Uterus (tissue), 4 donors: ENCODE results near the gene MAGOH. TPM values are rescaled to one million over a fixed set of nuclear protein-coding genes. Genes with fewer than 3 reads are reported as not detected.

Experiments
- DNase-seq, 2 donors: peaks; one replicate each; pipeline ENCODE4 v3.0.0-alpha.2; 2019 to 2020
- H3K27ac ChIP-seq, 2 donors: fragments of 200-600 bp; sonication (generic); 1 replicate in 1 of 2; 2 replicates in 1 of 2; pipeline ENCODE4 v1.5.1; 2016 to 2018
- H3K27me3 ChIP-seq, 2 donors: fragments of 200-600 bp; sonication (generic); one replicate each; pipeline ENCODE4 v1.5.1; 2018 to 2019; ENCODE audit warnings: control low read depth in 1 of 2
- H3K36me3 ChIP-seq, 2 donors: fragments of 200-600 bp; sonication (generic); one replicate each; pipeline ENCODE4 v1.5.1; 2019; ENCODE audit warnings: control low read depth in 1 of 2
- H3K4me1 ChIP-seq, 2 donors: fragments of 200-600 bp; sonication (generic); one replicate each; pipeline ENCODE4 v1.5.1; 2018 to 2019; ENCODE audit warnings: control low read depth in 1 of 2
- H3K4me3 ChIP-seq, 2 donors: fragments of 200-600 bp; sonication (generic); 1 replicate in 1 of 2; 2 replicates in 1 of 2; pipeline ENCODE4 v1.5.1; 2018 to 2019; ENCODE audit warnings: mild to moderate bottlenecking in 1 of 2
- H3K9me3 ChIP-seq, 2 donors: fragments of 200-600 bp; sonication (generic); one replicate each; pipeline ENCODE4 v1.5.1; 2019; ENCODE audit warnings: control low read depth in 1 of 2
- POLR2A ChIP-seq, 2 donors: fragments of 450-650 bp; IDR thresholded peaks; one replicate each; pipeline ENCODE4 v1.6.1; 2016; ENCODE audit warnings: antibody characterized with exemption in 2 of 2, mild to moderate bottlenecking in 1 of 2, moderate library complexity in 1 of 2
- intact Hi-C: fragments of 100-400 bp; cut with DNase I; formaldehyde crosslinking; loops from one replicate; pipeline ENCODE4 v1.15.1; 2023; ENCODE audit warnings: low total_unique reads
- total RNA-seq, 4 donors: library from RNA; depleted of rRNA in 3 of 4; stranded (reverse); fragments of >200 nt in 3 of 4; gene quantifications; one replicate each; pipeline versions ENCODE4 v1.1.0 to v1.2.4, GENCODE V29; 2014 to 2023
- TF ChIP-seq, protein P1 (sequence below), 4 experiments: fragments of 200-600 bp in 2 of 4; fragments of 450-650 bp in 2 of 4; sonication (generic) in 2 of 4; IDR thresholded peaks; one replicate each; pipeline ENCODE4 v1.5.1; 2016 to 2019; ENCODE audit warnings: antibody characterized with exemption in 4 of 4, mild to moderate bottlenecking in 2 of 4, moderate library complexity in 1 of 4
- donor health status: DM: yes; HTN: yes; CAD: no.

The MAGOH gene
- total RNA-seq, 4 donors from 2014 or later = 31.6 to 60.9 (median 45.2) TPM

- H3K27ac ChIP-seq = no peak overlapping the region
- H3K4me3 ChIP-seq = no peak overlapping the region
- H3K27me3 ChIP-seq = no peaks in the 10 kb centered on the region
- TF ChIP-seq, protein P1, sequence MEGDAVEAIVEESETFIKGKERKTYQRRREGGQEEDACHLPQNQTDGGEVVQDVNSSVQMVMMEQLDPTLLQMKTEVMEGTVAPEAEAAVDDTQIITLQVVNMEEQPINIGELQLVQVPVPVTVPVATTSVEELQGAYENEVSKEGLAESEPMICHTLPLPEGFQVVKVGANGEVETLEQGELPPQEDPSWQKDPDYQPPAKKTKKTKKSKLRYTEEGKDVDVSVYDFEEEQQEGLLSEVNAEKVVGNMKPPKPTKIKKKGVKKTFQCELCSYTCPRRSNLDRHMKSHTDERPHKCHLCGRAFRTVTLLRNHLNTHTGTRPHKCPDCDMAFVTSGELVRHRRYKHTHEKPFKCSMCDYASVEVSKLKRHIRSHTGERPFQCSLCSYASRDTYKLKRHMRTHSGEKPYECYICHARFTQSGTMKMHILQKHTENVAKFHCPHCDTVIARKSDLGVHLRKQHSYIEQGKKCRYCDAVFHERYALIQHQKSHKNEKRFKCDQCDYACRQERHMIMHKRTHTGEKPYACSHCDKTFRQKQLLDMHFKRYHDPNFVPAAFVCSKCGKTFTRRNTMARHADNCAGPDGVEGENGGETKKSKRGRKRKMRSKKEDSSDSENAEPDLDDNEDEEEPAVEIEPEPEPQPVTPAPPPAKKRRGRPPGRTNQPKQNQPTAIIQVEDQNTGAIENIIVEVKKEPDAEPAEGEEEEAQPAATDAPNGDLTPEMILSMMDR (IDR thresholded peaks at IDR 0.05) = no peak
- TF ChIP-seq POLR2A (IDR thresholded peaks at IDR 0.05) = no peak
- DNase-seq = no peak
- H3K36me3 ChIP-seq = no peaks in the 10 kb centered on the region
- intact Hi-C loops = no loop called here
- H3K4me1 ChIP-seq = peaks cover 0 to under 1% of the 10 kb centered on the region in 2 donors
- no peaks in the 10 kb centered on the region for H3K9me3 ChIP-seq
Observed at GRCh38 chr1:53203466-53203865, 34.9 kb downstream of the MAGOH start.

DNA sequence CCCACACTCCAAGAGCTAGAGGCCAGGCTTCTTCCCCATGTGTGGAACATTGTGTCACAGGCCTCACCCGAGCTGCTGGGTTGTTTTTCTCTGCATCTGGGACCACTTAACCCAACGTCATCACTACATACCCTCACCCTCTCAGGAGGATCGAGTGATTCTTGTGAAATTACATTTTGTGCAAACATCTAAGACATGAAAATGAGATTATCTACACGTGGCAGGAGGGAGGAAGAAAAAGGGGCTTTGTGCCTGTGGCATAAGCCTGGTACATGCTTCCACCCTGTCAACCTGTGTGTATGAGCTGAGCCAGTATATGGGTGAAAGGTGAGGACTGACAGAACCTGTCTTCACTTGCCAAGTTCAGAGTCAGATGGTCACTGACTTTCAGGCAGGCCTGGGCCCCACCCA is 40.1 kb downstream of the MAGOH start:
- TF ChIP-seq, protein P1 (IDR thresholded peaks at IDR 0.05) = no peak
- no peaks in the 10 kb centered on the region for H3K36me3 ChIP-seq
- H3K27me3 ChIP-seq = no peaks in the 10 kb centered on the region
- H3K4me3 ChIP-seq = no peak overlapping the region
- peak overlapping the region; percentile 97 for H3K27ac ChIP-seq
- DNase-seq = no peak
- H3K4me1 ChIP-seq = peaks cover 0 to 18% of the 10 kb centered on the region in 2 donors
- no peaks in the 10 kb centered on the region for H3K9me3 ChIP-seq
- intact Hi-C loops = loop anchor here (10.0 kb wide), 1 partner anchor 273 kb away; the partner anchor contains the start of genes ECHDC2 and SCP2

DNA sequence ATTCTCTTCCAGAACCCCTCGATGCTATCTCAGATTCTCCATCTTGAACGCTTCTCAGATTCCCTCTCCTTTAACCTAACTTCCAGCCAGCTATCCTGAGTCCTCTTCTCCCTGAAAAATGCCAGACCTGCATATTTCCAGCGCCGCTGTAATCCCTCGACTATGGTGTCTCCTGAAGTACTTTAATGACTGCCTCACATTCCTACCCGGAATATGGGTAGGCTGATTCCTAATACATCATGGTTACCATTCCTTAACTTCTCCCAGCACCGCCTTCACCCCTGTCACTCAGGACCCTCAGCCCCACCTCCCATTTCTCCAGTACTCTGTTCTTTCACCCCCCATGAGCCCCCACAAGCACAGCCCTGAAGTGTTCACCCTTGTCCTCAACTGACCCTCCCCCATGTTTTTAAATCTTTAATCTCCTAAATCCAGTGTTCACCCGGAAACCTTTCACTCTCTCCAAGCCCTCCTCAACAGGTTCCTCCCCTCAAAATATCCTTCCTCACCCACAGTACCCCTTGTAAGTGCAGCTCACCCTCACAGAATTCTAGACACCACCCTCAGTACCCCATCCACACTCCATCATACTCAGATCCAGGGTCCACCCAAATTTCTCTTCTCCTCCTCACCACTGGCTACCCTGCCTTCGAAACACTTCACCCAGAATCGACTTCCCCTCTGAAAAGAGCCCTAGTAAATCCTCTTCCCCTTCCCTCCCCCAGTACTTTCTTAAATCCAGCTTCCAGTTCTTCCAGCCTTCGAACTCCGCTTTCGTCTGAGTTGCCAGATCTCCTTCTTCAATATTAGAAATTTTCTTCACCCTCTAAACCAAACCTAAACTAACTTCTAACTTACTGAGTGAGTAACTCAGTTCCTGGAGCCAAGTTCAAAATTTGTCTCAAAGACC is 40.8 kb downstream of the MAGOH start:
- no peak for DNase-seq
- Histone ChIP-seq H3K27ac (peak overlapping the region; percentile 97), H3K36me3 (no peaks in the 10 kb centered on the region), H3K4me3 (peak overlapping the region; percentile 86 to 87), H3K4me1 (peaks cover 0 to 18% of the 10 kb centered on the region in 2 donors), H3K9me3 (no peaks in the 10 kb centered on the region), H3K27me3 (no peaks in the 10 kb centered on the region)
- no peak for TF ChIP-seq POLR2A (IDR thresholded peaks at IDR 0.05)
- TF ChIP-seq, protein P1 (IDR thresholded peaks at IDR 0.05) = no peak
- intact Hi-C loops = loop anchor here (10.0 kb wide), 1 partner anchor 273 kb away; the partner anchor contains the start of genes ECHDC2 and SCP2

DNA sequence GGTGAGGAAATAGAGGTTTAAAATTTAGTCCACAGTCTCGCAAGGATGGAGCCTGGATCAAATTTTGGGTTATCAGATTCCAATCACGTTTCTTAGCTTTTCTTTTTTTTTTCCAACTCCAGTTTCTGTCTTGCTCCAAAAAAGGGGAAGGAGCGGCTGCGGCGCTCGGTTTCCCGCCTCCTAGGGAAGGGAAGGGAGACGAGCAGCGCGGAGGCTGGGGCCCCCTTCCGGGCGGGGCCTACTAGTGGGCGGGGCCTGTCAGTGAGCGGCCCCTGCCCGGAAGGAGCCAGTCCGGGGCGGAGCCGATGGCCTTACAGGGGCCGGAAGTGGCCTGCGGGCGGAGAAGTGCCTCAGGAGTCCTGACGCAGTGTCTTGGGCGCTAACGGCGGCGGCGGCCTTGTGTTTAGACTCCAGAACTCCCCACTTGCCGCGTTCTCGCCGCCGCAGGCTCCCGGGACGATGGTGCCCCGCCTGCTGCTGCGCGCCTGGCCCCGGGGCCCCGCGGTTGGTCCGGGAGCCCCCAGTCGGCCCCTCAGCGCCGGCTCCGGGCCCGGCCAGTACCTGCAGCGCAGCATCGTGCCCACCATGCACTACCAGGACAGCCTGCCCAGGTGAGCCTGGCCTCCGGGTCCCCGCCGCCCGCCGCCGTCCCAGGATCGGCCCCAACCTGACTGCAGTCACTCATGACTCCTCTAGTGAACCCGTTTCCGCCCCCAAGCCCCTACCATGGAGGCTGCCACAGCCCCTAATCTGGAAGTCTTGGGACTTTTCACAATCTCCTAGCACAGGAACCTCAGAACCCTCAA is 41.6 kb downstream of the MAGOH start, which contains the start of gene CPT2:
TSS of gene CPT2 (plus strand) at position 340 of the 806 bp plus-strand sequence. CDS start at position 460, 120 bp downstream.
- Histone ChIP-seq H3K27ac (peak within 1 kb of the TSS; percentile 97), H3K36me3 (no peaks in the 10 kb centered on the region), H3K9me3 (no peaks in the 10 kb centered on the region), H3K4me3 (peak within 1 kb of the TSS; percentile 86 to 87), H3K27me3 (no peaks in the 10 kb centered on the region), H3K4me1 (peaks cover 0 to 18% of the 10 kb centered on the region in 2 donors)
- TF ChIP-seq POLR2A (IDR thresholded peaks at IDR 0.05) = peak; percentile 96 to 99
- TF ChIP-seq, protein P1 (IDR thresholded peaks at IDR 0.05) = peak; percentile 7 to 36 (median 9)
- peak; percentile 93 to 95 for DNase-seq
- intact Hi-C loops = loop anchor here (10.0 kb wide), 1 partner anchor 272 kb away; the partner anchor contains the start of genes ECHDC2 and SCP2
